BJ (cell line): ENCODE results near the gene TEX48. TPM values are rescaled to one million over a fixed set of nuclear protein-coding genes. Genes with fewer than 3 reads are reported as not detected.

Source experiments
- CTCF ChIA-PET: fragments of 350-600 bp; formaldehyde crosslinking; extraction: SDS; loops from one replicate; lab custom pipeline; 2021; ENCODE audit warnings: antibody characterized with exemption, inconsistent platforms; lab: Yijun Ruan, JAX
- POLR2A ChIA-PET: fragments of 300-600 bp; sonication (Branson Sonifier 250); formaldehyde crosslinking; extraction: SDS; loops from one replicate; lab custom pipeline; 2021; ENCODE audit warnings: antibody characterized with exemption; lab: Charles Lee
- DNase-seq: peaks from one replicate; pipeline ENCODE4 v3.0.0-alpha.2; 2011; ENCODE audit warnings: low read depth
- H3K27me3 ChIP-seq: 2 replicates; pipeline ENCODE4 v1.6.0; 2011; ENCODE audit warnings: low read length; ENCODE audit not compliant: control insufficient read depth, insufficient read depth
- H3K36me3 ChIP-seq: 2 replicates; pipeline ENCODE4 v1.5.1; 2011; ENCODE audit warnings: low read length; ENCODE audit not compliant: control insufficient read depth, insufficient read depth
- H3K4me3 ChIP-seq: 2 replicates; pipeline ENCODE4 v1.5.1; 2011; ENCODE audit warnings: low read depth, mild to moderate bottlenecking, control low read depth, low read length
- polyA plus RNA-seq: library from polyadenylated mRNA; depleted of rRNA; stranded (reverse); fragments of >200 nt; gene quantifications from 2 replicates; pipeline ENCODE4 v1.2.3, GENCODE V29; 2011
- TF ChIP-seq, protein P1 (sequence below): IDR thresholded peaks from 2 replicates; pipeline ENCODE4 v1.5.1; 2011; ENCODE audit warnings: low read depth, mild to moderate bottlenecking, control low read depth, inconsistent platforms, low read length, moderate library complexity; ENCODE audit not compliant: insufficient read depth

Gene TEX48
- polyA plus RNA-seq, 1 experiment, result not detected

- no peak for DNase-seq
- TF ChIP-seq, protein P1, sequence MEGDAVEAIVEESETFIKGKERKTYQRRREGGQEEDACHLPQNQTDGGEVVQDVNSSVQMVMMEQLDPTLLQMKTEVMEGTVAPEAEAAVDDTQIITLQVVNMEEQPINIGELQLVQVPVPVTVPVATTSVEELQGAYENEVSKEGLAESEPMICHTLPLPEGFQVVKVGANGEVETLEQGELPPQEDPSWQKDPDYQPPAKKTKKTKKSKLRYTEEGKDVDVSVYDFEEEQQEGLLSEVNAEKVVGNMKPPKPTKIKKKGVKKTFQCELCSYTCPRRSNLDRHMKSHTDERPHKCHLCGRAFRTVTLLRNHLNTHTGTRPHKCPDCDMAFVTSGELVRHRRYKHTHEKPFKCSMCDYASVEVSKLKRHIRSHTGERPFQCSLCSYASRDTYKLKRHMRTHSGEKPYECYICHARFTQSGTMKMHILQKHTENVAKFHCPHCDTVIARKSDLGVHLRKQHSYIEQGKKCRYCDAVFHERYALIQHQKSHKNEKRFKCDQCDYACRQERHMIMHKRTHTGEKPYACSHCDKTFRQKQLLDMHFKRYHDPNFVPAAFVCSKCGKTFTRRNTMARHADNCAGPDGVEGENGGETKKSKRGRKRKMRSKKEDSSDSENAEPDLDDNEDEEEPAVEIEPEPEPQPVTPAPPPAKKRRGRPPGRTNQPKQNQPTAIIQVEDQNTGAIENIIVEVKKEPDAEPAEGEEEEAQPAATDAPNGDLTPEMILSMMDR, result no peak
- H3K36me3 ChIP-seq, result no peaks in the 10 kb centered on the region
- no peak overlapping the region for H3K4me3 ChIP-seq
- POLR2A ChIA-PET, result no interaction called here
- CTCF ChIA-PET, result interaction anchor here (0.7 to 9.9 kb wide), 4 partner anchors 9 to 225 kb away, joined by 5 to 195 read pairs (median 77); no protein-coding TSS in a partner anchor
- H3K27me3 ChIP-seq, result no peaks in the 10 kb centered on the region; the same call in 1 of the 2 replicates
These were observed 2.0 kb upstream of the TEX48 start for GRCh38 chr9:114684036-114684435.

DNA sequence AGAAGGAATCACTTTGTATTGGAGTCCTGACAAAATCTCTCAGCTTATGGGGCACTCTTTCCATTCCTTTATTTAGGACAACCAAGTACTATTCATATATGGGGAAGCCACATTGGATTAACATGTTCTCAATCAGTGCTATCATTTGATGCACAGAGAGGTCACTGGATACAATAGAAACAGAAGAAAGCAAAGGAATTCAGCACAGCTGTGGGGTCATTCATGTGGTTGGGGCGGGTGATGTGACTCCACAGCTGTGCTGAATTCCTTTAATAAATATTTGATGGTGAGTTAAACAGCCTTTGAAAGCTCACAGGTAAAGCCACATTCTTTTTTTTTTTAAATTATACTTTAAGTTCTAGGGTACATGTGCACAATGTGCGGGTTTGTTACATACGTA is 854 bp upstream of the TEX48 start:
- DNase-seq, result no peak
- no peak overlapping the region for H3K4me3 ChIP-seq
- ChIA-PET POLR2A (no interaction called here), CTCF (interaction anchor here (1.1 to 9.9 kb wide), 17 partner anchors 10 to 334 kb away, joined by 3 to 195 read pairs (median 17); no protein-coding TSS in a partner anchor)
- no peaks in the 10 kb centered on the region for H3K36me3 ChIP-seq
- no peaks in the 10 kb centered on the region; the same call in 1 of the 2 replicates for H3K27me3 ChIP-seq
- TF ChIP-seq, protein P1, result no peak

GRCh38 chr9:114680259-114681001 is 1.6 kb downstream of the TEX48 start:
- Histone ChIP-seq H3K36me3 (no peaks in the 10 kb centered on the region), H3K27me3 (no peaks in the 10 kb centered on the region; the same call in 1 of the 2 replicates), H3K4me3 (no peak overlapping the region)
- CTCF ChIA-PET, result interaction anchor here (0.5 to 9.9 kb wide), 34 partner anchors 10 to 612 kb away, joined by 3 to 195 read pairs (median 6); partner anchors contain the start of gene TEX53
- POLR2A ChIA-PET, result no interaction called here
- DNase-seq, result no peak
- TF ChIP-seq, protein P1, result no peak

DNA sequence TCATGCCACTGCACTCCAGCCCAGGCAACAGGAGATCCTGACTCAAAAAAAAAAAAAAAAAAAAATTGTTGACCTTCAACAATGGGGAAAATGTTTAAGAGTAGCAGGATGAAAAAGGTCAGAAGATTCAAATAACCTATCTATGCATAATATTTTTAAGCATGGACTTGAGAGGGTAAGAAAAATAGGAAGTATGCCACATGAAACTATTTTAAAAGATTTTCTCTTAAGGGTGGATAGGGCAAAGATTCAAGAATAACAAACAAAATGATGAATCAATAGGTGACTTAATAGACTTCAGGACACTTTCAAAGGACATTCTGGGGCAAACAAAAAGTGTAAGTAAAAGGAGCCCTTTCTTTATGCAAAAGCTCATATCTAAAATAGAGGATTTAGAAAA is 3.2 kb downstream of the TEX48 start:
- TF ChIP-seq, protein P1, result no peak
- DNase-seq, result no peak
- no peaks in the 10 kb centered on the region for H3K27me3 ChIP-seq
- CTCF ChIA-PET, result interaction anchor here (0.6 to 9.9 kb wide), 9 partner anchors 10 to 343 kb away, joined by 3 to 195 read pairs (median 4); no protein-coding TSS in a partner anchor
- POLR2A ChIA-PET, result no interaction called here
- no peak overlapping the region for H3K4me3 ChIP-seq
- no peaks in the 10 kb centered on the region for H3K36me3 ChIP-seq

DNA sequence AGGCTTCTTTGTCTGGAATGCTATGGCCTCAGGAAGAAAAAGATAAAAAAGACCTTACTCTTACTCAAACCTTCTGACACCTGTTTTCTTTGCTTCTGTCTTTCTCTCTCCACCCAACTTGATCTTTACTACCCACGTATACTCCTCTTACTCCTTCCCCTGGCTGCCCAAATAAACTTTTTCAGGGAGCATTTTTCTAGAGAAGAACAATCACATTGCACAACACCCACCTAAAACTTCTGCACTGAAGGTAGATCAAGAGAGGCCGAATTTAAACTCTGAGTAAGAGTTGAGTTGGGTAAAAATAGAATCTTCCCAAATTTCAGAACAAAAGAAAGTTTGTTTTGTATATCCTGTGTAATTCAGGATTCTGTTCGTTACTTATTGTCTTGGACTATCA is 3.9 kb downstream of the TEX48 start:
- H3K36me3 ChIP-seq, result no peaks in the 10 kb centered on the region
- TF ChIP-seq, protein P1, result no peak
- ChIA-PET CTCF (interaction anchor here (1.0 to 9.9 kb wide), 8 partner anchors 12 to 846 kb away, joined by 3 to 195 read pairs (median 12); no protein-coding TSS in a partner anchor), POLR2A (no interaction called here)
- DNase-seq, result no peak
- H3K27me3 ChIP-seq, result no peaks in the 10 kb centered on the region
- H3K4me3 ChIP-seq, result no peak overlapping the region
